NCI-H1694 treated with DMSO at 0.1 percent for 48 hours (cell line): ENCODE results near the gene RBM5.

Source experiments
- DNase-seq: peaks from one replicate; lab custom pipeline; 2025; lab: John Stamatoyannopoulos, UW

The RBM5 gene

GRCh38 chr3:50138266-50139200 lies 49.8 kb downstream of the RBM5 start:
- DNase-seq: peak; percentile 11

- no peak for DNase-seq
These were observed 50.6 kb downstream of the RBM5 start for GRCh38 chr3:50139308-50139707.

- DNase-seq: peak; percentile 10
These were observed 51.2 kb downstream of the RBM5 start for GRCh38 chr3:50139718-50140423.

- DNase-seq: no peak
These were observed 52.3 kb downstream of the RBM5 start for GRCh38 chr3:50140990-50141389.

- DNase-seq: no peak
These were observed 57.7 kb downstream of the RBM5 start for GRCh38 chr3:50146316-50146901.

GRCh38 chr3:50147016-50147415 lies 58.3 kb downstream of the RBM5 start:
- no peak for DNase-seq

- no peak for DNase-seq
These were observed 58.7 kb downstream of the RBM5 start for GRCh38 chr3:50147447-50147846.

GRCh38 chr3:50147861-50148260 lies 59.1 kb downstream of the RBM5 start:
- DNase-seq: no peak

GRCh38 chr3:50150404-50150750 lies 61.7 kb downstream of the RBM5 start:
- DNase-seq: no peak

GRCh38 chr3:50150863-50151686 lies 62.4 kb downstream of the RBM5 start:
- no peak for DNase-seq

GRCh38 chr3:50151728-50152127 lies 63.0 kb downstream of the RBM5 start:
- DNase-seq: no peak

GRCh38 chr3:50153782-50154475 lies 65.2 kb downstream of the RBM5 start:
- no peak for DNase-seq

- no peak for DNase-seq
These were observed 65.7 kb downstream of the RBM5 start for GRCh38 chr3:50154476-50154839.

GRCh38 chr3:50154840-50155490 lies 66.2 kb downstream of the RBM5 start, which contains the start of gene SEMA3F:
TSS of gene SEMA3F (plus strand) at chr3:50155324. CDS start at chr3:50159623, 4,299 bp downstream.
- peak; percentile 5 for DNase-seq

GRCh38 chr3:50155491-50155878 lies 66.8 kb downstream of the RBM5 start:
- no peak for DNase-seq

GRCh38 chr3:50155891-50156290 lies 67.2 kb downstream of the RBM5 start:
- no peak for DNase-seq

- no peak for DNase-seq
These were observed 68.1 kb downstream of the RBM5 start for GRCh38 chr3:50156549-50157493.

- no peak for DNase-seq
These were observed 69.3 kb downstream of the RBM5 start for GRCh38 chr3:50157827-50158529.

- no peak for DNase-seq
These were observed 69.9 kb downstream of the RBM5 start for GRCh38 chr3:50158530-50159146.
